ENCODE data around the gene MYH4. TPM values are rescaled to one million over a fixed set of nuclear protein-coding genes. Genes with fewer than 3 reads are reported as not detected.

MYH4 gene
- total RNA-seq: not detected in 2 replicates

GRCh38 chr17:10469459-10469858 is at the start of gene MYH4:
Gene MYH4 (minus strand): TSS chr17:10469559. CDS start chr17:10466745, 2,814 bp downstream.
- no peak for DNase-seq (ENCODE audit: low read depth)

GRCh38 chr17:10518271-10519037 is 49.1 kb upstream of the MYH4 start, which contains the start of gene MYH1:
Gene MYH1 (minus strand): TSS chr17:10518542. CDS start chr17:10516642, 1,900 bp downstream.
- DNase-seq (ENCODE audit: low read depth): no peak

GRCh38 chr17:10516638-10517037 is 47.3 kb upstream of the MYH4 start:
- no peak for DNase-seq (ENCODE audit: low read depth)

GRCh38 chr17:10516065-10516464 is 46.7 kb upstream of the MYH4 start:
- DNase-seq (ENCODE audit: low read depth): no peak

GRCh38 chr17:10513299-10514067 is 44.1 kb upstream of the MYH4 start:
- no peak for DNase-seq (ENCODE audit: low read depth)

- DNase-seq (ENCODE audit: low read depth): no peak
These were observed 43.5 kb upstream of the MYH4 start for GRCh38 chr17:10512856-10513255.

GRCh38 chr17:10499950-10500349 is 30.6 kb upstream of the MYH4 start:
- no peak for DNase-seq (ENCODE audit: low read depth)

GRCh38 chr17:10492004-10492403 is 22.6 kb upstream of the MYH4 start:
- DNase-seq (ENCODE audit: low read depth): no peak

- no peak for DNase-seq (ENCODE audit: low read depth)
These were observed 12.9 kb upstream of the MYH4 start for GRCh38 chr17:10482252-10482651.

GRCh38 chr17:10477701-10478100 is 8.3 kb upstream of the MYH4 start:
- DNase-seq (ENCODE audit: low read depth): no peak

GRCh38 chr17:10474536-10474935 is 5.2 kb upstream of the MYH4 start:
- DNase-seq (ENCODE audit: low read depth): no peak

- DNase-seq (ENCODE audit: low read depth): no peak
These were observed 2.5 kb upstream of the MYH4 start for GRCh38 chr17:10471858-10472257.

GRCh38 chr17:10463402-10463801 is 6.0 kb downstream of the MYH4 start:
- no peak for DNase-seq (ENCODE audit: low read depth)

- no peak for DNase-seq (ENCODE audit: low read depth)
These were observed 9.3 kb downstream of the MYH4 start for GRCh38 chr17:10460062-10460461.

- DNase-seq (ENCODE audit: low read depth): no peak
These were observed 10.7 kb downstream of the MYH4 start for GRCh38 chr17:10458701-10459100.

GRCh38 chr17:10457952-10458351 is 11.4 kb downstream of the MYH4 start:
- DNase-seq (ENCODE audit: low read depth): no peak

GRCh38 chr17:10447026-10447931 is 22.1 kb downstream of the MYH4 start:
- DNase-seq (ENCODE audit: low read depth): no peak

- no peak for DNase-seq (ENCODE audit: low read depth)
These were observed 29.5 kb downstream of the MYH4 start for GRCh38 chr17:10439816-10440215.

- DNase-seq (ENCODE audit: low read depth): no peak
These were observed 34.3 kb downstream of the MYH4 start for GRCh38 chr17:10435096-10435495.

- DNase-seq (ENCODE audit: low read depth): no peak
These were observed 39.8 kb downstream of the MYH4 start for GRCh38 chr17:10429421-10430045.

GRCh38 chr17:10428781-10429180 is 40.6 kb downstream of the MYH4 start:
- no peak for DNase-seq (ENCODE audit: low read depth)
